ENCODE data around the gene GCN1.

- TF ChIP-seq, protein P1, sequence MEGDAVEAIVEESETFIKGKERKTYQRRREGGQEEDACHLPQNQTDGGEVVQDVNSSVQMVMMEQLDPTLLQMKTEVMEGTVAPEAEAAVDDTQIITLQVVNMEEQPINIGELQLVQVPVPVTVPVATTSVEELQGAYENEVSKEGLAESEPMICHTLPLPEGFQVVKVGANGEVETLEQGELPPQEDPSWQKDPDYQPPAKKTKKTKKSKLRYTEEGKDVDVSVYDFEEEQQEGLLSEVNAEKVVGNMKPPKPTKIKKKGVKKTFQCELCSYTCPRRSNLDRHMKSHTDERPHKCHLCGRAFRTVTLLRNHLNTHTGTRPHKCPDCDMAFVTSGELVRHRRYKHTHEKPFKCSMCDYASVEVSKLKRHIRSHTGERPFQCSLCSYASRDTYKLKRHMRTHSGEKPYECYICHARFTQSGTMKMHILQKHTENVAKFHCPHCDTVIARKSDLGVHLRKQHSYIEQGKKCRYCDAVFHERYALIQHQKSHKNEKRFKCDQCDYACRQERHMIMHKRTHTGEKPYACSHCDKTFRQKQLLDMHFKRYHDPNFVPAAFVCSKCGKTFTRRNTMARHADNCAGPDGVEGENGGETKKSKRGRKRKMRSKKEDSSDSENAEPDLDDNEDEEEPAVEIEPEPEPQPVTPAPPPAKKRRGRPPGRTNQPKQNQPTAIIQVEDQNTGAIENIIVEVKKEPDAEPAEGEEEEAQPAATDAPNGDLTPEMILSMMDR (optimal IDR thresholded peaks at IDR 0.05 in 1 of 3, IDR thresholded peaks at IDR 0.05 in 1 of 3, conservative IDR thresholded peaks at IDR 0.05 in 1 of 3; ENCODE audit: extremely low read depth in 1 of 3, insufficient read depth in 2 of 3, low read length in 3 of 3) = no peak
- TF ChIP-seq EZH2 (IDR thresholded peaks at IDR 0.05; ENCODE audit: low read length) = no peak
Observed at GRCh38 chr12:120100630-120101029, 93.9 kb downstream of the GCN1 start.
